Activated CD4-positive, CD25-positive, alpha-beta regulatory T cell treated with anti-CD3 and anti-CD28 coated beads, Interleukin-2, amount 50 U/mL, for 72 hours (primary cell): ENCODE results near the gene ATG2B.
"Not testable (repeated sequence)": the region's sequence is repeated elsewhere in the genome, so short reads cannot be mapped to it uniquely, and the experiment has no call there.

Source experiments
- DNase-seq: peaks from one replicate; pipeline ENCODE4 v3.0.0; 2021

Gene ATG2B

DNA sequence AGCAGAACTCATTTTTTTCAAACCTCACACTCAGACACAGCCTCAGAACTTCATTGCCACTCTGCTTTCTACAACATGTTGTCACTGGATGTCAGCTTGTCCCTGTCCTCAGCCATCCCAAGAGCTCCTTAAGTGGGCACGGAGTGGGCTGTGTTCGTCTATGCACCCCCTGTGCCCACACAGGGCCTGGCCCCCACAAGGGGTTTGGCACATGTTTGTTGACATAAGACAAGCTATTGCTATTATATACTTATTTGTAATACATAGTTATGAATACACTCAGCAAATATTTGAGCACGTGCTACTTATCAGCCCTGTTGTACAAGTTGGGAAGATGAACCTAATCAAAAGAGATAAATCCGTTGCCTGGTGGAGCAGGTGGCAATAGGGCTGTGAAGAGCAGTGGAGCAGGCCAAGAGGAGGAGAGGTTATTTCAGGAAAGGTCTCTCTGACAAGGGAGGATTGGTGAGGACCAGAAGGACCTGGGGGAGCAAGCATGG, 111.4 kb downstream of the ATG2B start:
- no peak for DNase-seq

DNA sequence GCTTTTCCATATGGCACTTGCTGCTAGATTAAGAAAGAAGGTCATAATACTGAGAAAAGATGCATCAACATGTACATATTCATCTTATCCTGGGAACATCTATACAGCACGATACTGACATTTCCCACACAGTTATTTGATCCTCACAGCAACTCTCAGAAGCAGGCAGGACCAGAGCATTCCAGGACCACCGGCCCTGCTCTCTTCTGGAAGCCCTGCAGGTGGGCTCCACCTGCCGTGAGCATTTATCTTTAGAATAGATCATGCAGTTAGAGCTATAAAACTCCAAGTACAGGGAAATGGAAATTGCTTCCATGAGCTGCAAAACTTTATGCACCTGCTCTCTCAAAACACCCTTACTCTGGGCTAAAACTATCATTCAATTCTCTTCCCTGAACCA, 112.7 kb downstream of the ATG2B start:
- DNase-seq: no peak

DNA sequence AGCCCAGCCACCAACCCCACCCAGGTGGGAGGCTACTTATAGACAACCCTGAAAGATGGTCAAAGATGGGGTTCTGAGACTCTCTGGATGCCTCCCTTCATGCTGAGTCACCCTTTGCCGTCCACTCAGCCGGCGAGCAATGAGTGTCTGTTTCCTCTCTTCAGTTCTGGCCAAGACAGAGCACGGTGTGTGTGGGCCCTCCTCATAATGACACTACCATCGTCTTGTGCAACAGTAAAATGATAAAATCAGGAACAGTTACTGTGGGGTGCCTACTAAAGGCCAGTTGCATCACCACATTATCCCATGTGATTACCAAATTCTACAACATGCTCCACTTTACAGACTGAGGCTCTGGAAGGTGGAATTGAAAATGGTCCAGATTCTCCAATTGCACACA, 114.1 kb downstream of the ATG2B start:
- DNase-seq: no peak

DNA sequence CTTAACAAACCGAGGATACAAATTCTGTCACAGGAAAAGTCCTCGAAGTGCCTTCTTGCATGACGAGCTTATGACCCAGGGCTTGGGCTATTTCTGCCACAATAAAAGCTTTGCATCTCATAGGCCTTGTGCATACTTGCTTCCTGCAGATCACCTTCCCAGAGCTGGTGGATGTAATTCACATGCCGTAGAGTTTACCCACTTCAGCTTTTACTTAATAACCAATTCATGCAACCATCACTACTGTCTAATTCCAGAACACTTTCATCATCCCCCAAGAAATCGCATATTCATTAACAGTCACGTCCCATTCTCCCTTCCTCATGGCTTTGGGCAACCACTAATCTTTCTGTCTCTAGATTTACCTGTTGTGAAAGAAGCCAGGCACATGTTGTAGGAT, 116.1 kb downstream of the ATG2B start:
- no peak for DNase-seq

DNA sequence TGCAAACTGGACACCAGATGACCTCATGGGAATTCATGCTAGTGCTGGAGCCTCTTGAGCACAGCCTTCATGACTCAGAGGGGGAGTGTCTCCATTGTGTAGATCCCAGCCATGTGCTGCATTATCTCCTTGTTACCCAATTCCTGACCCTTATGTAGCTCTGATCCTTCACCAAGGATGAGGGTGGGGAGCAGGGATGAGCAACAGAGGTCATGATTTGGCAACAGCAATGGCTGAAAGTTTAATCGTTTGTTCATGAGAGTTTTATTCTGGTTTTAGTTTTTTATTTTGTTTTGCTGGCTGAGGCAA, 116.6 kb downstream of the ATG2B start:
- DNase-seq: no peak

DNA sequence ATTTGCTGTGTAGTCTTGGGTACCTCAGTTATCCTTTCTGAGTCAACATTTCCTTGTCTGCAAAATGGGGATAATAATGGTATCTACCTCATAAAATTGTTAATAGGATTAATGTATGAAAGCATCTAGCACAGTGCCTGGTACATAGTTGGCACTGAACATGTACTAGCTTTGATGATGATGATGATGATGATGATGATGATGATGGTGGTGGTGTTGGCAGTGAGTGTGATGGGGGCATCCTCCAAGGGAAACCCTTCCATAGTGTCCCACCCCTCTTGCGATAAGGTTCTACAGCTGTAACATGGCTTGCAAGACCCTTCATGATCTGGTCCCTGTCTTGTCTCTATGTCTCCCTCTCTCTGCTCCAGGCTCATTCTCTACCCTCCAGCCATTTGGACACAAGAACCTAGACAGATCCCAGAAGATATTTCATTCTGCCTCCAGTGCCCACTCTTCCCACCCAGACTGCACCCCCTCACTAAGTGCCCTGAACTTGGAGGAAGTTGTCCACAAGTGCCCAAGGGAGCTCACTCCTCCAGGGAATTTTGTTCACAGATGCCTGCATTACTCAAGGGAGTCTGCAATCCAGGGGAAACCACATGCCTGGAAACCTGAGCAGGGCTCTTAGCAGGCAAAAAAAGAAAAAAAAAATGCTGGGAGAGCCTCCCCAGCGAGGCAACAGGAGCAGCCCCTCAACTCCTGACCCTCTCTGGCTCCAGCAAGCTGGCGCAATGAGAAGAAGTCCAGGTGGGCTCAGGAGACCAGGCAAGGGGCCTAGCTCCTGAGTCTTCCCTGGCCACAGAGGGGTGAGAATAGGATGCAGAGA, 117.2 kb downstream of the ATG2B start:
- DNase-seq: no peak

DNA sequence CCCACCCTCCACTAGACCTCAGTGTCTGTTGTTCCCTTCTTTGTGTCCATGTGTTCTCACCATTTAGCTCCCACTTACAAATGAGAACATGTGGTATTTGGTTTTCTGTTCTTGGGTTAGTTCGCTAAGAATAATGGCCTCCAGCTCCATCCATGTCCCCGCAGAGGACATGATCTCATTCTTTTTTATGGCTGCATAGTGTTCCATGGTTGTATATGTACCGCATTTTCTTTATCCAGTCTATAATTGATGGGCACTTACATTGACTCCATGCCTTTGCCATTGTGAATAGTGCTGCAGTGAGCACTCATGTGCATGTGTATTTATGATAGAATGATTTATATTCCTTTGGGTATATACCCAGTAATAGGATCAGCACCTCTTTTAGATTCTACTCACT, 118.1 kb downstream of the ATG2B start:
- DNase-seq: not testable (repeated sequence)

DNA sequence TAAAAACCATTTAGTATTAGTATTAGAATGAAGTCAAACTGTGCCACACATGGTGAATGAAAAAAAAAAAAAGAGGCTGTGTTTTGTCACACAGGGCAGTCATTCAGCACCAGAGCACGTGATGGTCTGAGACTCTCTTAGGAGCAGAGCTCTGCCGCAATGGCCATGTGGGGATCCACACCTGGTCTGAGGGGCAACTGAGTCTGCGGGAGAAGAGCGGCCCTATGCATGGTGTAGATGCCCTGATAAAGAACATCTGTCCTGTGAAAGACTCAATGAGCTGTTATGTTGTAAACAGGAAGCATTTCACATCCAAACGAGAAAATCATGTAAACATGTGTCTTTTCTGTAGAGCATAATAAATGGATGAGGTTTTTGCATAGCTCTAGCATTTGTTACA, 119.4 kb downstream of the ATG2B start:
- no peak for DNase-seq

DNA sequence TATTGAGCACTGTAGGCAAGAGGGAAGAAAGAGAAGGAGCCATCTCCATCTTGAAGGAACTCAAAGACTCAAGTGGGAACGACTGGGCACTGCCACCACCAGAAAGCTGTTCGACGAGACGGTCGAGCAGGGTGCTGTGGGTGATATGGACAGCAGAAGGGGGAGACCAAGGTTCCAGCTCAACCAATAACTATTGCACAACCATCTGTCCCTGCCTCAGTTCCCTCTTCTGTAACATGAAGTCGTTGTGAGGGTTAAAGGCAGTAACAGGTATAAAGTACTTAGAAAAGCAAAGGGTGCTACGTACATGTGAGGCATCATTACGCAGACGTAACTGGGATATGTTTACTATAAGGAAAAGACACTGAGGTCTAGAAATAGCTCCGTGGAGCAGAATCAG, 121.0 kb downstream of the ATG2B start:
- no peak for DNase-seq

DNA sequence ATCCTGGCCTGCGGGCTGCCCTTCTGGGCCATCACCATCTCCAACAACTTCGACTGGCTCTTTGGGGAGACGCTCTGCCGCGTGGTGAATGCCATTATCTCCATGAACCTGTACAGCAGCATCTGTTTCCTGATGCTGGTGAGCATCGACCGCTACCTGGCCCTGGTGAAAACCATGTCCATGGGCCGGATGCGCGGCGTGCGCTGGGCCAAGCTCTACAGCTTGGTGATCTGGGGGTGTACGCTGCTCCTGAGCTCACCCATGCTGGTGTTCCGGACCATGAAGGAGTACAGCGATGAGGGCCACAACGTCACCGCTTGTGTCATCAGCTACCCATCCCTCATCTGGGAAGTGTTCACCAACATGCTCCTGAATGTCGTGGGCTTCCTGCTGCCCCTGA, 122.5 kb downstream of the ATG2B start:
- no peak for DNase-seq

DNA sequence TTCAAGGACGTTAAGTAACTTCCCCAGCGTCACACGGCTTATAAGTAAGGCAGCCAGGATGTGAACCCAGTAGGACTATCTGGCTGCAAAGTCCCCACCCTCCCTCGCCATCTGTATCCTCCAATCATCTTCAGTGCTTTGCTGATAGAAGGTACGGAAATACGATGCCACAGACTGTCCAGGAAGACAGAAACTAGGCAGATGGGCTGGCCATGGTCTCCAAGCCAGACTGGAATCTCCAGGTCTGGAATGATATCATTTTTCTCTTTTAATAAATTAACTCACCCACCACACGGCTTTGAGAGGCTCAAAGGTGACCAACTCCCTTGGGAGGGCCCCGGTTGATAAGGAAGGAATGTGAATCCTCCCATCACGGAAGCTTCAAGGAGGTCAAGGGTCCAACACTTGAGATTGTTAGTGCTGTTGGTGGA, 123.4 kb downstream of the ATG2B start:
- DNase-seq: no peak

DNA sequence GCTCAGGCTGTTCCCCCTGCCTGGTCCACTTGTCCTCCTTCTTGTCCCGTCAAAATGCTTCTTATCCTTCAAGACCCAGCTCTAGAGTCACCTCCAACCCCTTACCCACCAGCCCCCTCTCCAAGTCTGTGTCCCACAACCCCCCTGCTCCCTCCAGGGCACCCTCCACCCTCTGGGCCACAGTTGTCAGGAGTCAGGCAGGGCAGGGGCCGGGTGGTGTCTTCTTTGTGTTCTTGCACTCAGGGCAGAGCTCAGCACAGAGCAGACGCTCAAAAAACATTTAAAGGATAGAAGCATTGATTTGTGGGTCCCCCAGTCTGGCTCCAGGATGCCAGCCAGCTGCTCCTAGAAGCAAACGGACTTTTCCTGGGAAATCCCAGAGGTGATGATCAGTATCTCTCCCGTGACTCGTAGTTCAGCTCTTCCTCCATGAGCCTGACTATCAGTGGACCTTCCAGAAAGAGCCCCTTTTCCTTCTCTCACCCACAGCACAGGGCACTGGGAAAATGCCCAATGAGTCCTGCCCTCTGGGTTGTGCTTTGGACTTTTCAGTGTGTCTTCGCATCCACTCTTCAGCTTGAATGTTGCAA, 124.4 kb downstream of the ATG2B start:
- no peak for DNase-seq

DNA sequence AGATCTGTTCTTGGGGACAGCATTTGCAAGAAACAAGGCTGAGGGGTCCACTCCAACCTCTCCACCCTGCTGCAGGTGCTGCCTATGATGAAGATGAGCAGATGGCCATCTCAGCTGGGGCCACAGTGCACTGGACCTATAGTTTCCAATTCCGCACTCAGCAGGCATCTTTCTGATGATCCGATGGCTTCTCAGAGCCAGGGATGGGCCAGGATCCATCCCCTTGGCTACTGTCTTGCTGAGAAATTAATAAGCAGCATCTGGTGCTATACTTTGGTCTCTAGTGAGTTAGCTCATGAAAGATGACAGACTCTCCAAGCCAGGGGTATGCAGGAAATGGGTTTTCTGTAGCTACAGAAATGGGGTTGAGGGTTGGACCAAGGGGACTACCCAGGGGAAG, 125.5 kb downstream of the ATG2B start:
- no peak for DNase-seq

DNA sequence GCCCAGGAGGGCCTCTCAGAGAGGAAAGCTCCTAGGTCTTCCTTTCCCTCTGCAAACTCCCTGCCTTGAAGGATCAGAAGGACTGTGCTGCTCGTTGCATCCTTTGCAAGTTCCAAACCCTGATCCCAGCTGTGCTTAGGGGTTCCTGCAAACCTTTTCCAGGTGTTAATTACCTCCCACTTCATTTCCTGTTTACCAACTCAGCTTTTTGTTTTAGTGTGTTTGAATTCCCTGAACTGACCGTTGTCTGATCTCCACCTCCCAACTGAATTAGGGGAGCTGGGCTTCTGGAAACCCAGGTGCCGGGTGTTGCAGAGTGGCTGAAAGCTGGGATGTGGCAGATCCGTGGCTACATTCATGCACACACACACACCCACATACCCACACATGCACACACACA, 127.7 kb downstream of the ATG2B start:
- DNase-seq: no peak

DNA sequence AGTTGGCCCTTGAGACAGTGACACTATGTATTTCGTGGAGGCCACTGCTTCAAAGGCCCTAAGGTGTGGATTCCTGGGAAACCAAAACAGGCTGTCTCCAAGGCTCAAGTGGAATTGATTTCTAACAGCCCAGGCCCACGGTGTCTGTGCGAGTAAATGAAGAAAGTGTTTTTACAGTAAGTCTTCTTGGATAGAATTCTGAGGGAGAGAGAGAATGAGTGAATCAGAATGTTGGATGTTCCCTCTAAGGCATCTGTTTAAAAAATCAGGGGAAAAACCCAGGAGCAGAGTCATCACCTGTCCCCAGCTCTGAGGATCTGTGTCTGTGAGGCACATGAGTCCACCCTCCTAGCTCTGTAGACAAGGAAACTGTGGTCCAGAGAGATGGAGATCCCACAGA, 129.5 kb downstream of the ATG2B start:
- no peak for DNase-seq

DNA sequence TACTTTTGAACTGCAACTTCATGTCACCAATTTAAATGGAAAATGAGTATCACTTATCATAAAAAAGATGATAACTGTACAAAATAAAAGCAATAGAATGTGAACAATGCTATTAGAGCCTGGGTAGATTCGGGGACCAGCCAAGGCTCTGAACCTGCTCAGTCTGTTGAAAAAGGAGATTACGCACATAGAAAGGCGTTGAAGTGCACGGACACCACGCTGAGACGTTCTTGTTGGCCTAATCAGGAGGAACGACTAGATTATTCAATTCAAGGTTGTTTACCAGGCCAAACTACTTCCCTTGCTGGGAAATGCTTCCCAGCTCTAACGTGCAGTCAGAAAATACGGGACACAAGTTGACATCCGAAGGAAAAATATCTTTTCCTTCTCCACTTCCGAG, 130.6 kb downstream of the ATG2B start:
- no peak for DNase-seq

DNA sequence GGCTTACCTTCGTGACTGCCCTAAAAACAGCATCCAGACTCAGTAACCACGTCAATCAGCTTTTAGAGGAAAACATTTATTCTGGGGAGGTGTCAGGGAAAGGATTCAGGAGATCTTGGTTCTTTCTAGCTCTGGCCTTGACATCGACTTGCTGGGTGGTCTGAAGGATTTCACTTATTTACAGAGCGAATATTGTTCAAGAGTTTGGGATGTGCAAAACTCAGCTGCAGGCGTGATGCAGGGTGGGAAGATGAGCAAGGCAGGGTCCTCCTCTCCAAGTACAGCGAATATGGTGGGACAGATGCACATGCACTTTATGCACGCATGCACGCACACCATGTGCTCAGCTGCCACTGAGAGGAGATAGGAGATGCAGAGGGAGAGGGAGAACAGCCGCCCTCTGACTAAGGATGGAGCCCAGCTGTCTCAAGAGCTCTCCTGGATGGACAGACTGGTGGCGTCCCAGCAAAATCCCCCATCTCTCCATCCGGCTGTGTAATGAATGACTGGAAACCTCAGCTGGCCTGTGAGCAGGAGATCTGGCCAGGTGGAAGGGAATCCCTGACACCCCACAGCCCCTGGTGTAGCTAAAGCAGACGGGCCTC, 131.5 kb downstream of the ATG2B start:
- no peak for DNase-seq

DNA sequence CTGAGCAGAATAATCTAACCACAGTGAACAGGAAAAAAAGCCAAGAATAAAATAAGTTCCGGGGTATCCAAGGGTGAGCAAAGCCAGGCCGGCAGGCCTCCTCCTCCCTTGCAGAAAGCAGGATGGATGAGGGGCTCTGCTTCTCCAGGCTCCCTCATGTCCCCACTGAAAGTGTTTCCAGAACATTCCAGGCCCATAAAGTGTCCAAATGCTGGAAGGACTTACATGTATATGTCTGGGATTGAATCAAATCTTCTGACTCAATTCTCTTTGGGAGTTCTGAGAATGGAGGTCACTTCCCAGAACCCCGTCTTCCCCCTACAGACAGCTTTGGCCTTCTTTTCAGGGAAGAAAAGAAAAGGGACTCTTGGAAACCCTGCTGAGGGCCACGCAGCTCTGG, 132.1 kb downstream of the ATG2B start:
- no peak for DNase-seq

DNA sequence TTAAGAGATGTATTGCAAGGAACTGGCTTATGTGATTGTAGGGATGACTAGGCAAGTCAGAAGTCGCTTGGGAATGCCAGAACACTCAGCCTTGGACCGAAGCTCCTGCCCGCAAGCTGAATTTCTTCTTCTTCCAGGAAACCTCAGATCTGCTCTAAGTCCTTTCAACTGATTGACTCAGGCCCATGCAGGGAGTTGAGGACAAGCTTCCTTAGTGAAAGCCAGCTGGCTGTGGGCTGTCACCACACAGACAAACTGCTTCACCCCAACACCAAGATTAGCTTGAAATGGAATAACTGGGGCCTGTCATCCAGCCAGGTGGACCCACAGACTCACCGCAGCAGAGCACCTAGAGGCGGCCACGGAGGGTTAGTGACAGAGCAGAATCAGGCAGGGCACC, 133.8 kb downstream of the ATG2B start:
- DNase-seq: no peak
